Hematopoietic multipotent progenitor cell treated with erythropoietin and hydrocortisone succinate and interleukin-3 and kit ligand, for 4 days (in vitro differentiated cells): ENCODE measurements around the gene DDX3Y.

Experiments used
- DNase-seq: peaks from one replicate; pipeline ENCODE4 v3.0.0-alpha.2; 2015

Gene DDX3Y

GRCh38 chrY:12904618-12905516 is at the start of gene DDX3Y:
TSS of gene DDX3Y (plus strand) at chrY:12904868. CDS start at chrY:12904937, 69 bp downstream.
- peak; percentile 96 for DNase-seq

- DNase-seq: no peak
Measured at GRCh38 chrY:12855791-12856275, 48.8 kb upstream of the DDX3Y start.

- no peak for DNase-seq
Measured at GRCh38 chrY:12867960-12868359, 36.7 kb upstream of the DDX3Y start.

GRCh38 chrY:12896973-12897372 is 7.7 kb upstream of the DDX3Y start:
- DNase-seq: no peak

GRCh38 chrY:12898604-12899003 is 6.1 kb upstream of the DDX3Y start:
- no peak for DNase-seq

GRCh38 chrY:12905517-12905872 is 827 bp downstream of the DDX3Y start:
- DNase-seq: peak; percentile 88

GRCh38 chrY:12905895-12906294 is 1.2 kb downstream of the DDX3Y start:
- DNase-seq: peak; percentile 47

GRCh38 chrY:12913541-12913940 is 8.9 kb downstream of the DDX3Y start:
- DNase-seq: no peak

- DNase-seq: peak; percentile 23
Measured at GRCh38 chrY:12928043-12928442, 23.4 kb downstream of the DDX3Y start.

- DNase-seq: no peak
Measured at GRCh38 chrY:12941725-12942687, 37.3 kb downstream of the DDX3Y start.
